GM12874 (cell line): Measurements from ENCODE around the gene IFT52.

Experiments
- CTCF ChIP-seq: IDR thresholded peaks from 2 replicates; pipeline ENCODE4 v1.5.1; 2011; ENCODE audit warnings: low read depth, mild to moderate bottlenecking, control low read depth, low read length, moderate library complexity; ENCODE audit not compliant: insufficient read depth

Gene IFT52

GRCh38 chr20:43690943-43691598 is 100.3 kb downstream of the IFT52 start:
- no peak for TF ChIP-seq CTCF

GRCh38 chr20:43691928-43692524 is 101.3 kb downstream of the IFT52 start:
- TF ChIP-seq CTCF: peak; percentile 79

- TF ChIP-seq CTCF: no peak
Observed at GRCh38 chr20:43694763-43695162, 104.0 kb downstream of the IFT52 start.

GRCh38 chr20:43695571-43695970 is 104.8 kb downstream of the IFT52 start:
- no peak for TF ChIP-seq CTCF
